Thoracic aorta endothelial cell (primary cell): ENCODE results near the gene SMARCAL1. TPM values are rescaled to one million over a fixed set of nuclear protein-coding genes. Genes with fewer than 3 reads are reported as not detected.

Experiments
- total RNA-seq: library from RNA; depleted of rRNA; stranded (reverse); fragments of >200 nt; gene quantifications from 2 replicates; pipeline ENCODE4 v1.2.3, GENCODE V29; 2012

Gene SMARCAL1
- 16.6 and 22.1 TPM in 2 replicates for total RNA-seq

DNA sequence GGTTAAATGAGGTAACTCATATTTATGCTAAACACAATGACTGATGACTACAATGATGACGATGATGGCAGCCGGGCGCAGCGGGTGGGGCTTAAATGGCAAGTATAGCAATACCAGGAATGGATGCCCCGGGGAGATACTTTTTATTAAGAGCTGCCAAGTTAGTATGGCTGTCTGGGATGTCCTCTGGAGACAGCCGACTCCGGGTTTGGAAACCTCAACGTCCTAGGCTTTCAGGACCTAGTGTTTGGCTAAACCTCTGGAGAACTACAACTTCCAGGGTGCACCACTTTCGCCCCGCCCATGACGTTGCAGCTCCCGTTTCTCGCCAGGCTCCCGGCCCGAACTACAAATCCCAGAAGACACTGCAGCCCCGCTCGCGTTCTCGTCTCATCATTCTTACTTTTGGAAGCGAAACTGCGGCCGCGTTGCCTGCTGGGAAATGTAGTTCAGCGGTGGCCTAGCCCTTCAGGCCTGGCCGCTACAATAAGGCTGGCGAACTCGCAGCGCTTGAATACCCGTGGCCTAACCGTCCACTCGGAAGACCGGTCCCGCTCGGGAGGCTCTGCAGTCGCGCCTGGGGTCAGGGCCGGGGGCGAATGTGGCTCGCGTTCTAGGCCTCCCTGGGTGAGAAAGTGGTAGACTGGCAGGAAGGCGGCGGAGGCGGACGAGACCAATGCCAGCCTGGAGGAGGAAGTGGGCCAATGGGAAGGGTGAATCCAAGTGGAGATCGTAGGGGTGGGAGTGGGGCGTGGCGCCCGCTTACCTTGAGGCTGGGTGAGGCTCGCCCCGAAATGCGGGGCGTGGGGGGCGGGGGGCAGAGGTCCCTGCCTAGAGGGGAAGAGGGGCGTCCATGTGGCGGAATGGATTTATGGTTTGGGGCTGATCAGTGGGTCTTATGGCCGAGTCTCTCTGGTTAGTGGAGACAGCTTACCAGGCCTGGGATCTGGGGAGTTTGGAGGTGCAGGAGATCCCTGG is at the start of gene SMARCAL1:
Gene SMARCAL1 (plus strand): TSS at position 463 of the 978 bp plus-strand sequence. CDS start 2,221 bp downstream, outside the sequence.

DNA sequence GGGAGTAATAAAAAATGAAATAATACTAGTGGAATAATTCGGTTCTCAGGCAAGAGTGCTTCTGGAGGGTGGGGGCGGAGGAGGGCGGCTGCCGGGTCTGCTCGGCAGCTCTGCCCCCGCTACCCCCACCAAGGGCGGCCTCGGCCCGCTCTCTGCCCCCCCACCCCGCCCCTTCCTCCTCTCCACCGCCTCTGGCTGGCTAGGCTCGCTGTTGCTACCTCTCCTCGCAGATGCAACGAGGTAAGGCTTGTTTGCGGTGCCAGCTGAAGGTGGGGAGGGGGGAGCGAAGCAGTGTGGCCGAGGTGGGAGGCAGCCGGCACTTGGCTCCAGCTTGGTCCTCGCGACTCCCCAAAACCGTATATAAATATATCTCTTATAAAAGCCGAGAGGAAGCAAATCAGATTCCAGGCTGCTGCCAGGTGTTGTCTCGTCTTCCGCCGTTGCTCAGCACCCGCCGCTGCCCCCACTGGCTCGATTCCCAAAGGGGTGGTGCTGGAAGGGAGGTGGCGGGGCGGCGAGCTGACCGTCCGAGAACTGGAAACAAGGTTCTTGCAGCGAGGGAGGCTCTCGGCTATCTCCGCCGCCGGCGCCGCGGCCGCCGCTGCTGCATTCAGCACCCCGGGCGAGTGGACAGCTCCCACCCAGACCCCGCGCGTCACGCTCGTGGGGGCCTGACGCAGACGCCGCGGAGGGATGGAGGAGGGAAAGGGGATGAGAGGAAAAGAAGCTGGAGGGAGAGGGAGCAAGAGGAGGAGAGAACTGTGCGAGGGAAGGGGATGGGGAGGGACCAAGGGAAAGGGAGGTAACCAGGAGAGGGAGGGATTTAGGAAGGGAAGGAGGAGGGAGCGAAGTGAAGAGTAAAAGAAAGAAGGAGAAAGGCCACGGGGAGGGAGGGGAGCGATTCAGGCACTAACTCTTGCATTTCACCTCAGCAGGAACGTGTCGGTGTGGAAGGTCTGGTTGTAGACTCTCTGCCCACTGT is 40.3 kb upstream of the SMARCAL1 start, which contains the start of gene MARCHF4:
Gene MARCHF4 (minus strand): TSS at position 763 of the 982 bp plus-strand sequence. CDS start 2,223 bp downstream, outside the sequence.

DNA sequence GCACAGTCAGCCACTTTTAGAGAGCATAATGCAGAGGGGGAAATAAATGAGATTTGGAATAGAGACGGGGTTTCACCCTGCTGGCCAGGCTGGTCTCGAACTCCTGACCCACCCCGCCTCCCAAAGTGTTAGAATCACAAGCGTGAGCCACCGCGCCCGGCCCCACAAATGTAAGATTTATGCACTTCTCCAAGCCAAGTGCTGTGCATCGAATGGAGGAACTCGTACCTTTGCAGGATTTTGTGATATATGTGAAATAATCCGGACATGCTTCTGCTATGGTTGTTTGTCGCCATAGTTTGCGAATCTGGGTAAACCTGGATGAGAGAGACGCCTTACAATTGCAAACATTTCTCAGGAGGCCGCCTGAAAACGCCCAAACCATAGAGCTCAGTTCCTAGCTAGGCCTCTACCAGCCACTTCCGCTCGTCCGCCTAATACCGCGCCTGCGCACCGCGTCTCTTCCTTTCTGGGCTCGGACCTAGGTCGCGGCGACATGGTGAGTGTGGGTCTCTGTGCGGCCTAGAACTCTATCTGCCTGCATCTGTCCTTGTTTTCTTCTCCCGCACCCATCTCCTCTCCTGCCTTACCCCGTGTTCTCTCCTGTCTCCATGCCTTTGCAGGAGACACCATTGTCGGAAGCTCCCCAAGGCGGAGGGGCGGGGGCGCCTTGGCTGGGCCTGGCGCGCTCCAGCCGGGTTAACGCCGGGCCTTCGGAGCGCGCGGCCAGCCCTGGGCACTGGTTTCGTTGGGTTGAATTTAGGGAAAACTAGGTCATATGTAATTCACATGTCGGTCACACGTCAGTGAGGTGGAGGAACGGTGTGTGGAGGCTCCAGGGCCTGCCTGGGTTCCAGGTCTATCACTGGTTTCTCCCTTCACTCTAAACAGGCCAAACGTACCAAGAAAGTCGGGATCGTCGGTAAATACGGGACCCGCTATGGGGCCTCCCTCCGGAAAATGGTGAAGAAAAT is 86.4 kb downstream of the SMARCAL1 start, which contains the start of gene RPL37A:
Gene RPL37A (plus strand): TSS at position 466 of the 974 bp plus-strand sequence. CDS start 31 bp downstream, at position 497.

Other genes starting within 250 kb of the SMARCAL1 start
- gene MARCHF4, start 40.0 kb upstream of the SMARCAL1 start, total RNA-seq = 9.6 and 10.9 TPM in 2 replicates
- 879 and 926 TPM in 2 replicates for gene RPL37A, start 86.4 kb downstream of the SMARCAL1 start, total RNA-seq
- 19.9 and 68.2 TPM in 2 replicates for gene IGFBP2, start 220.9 kb downstream of the SMARCAL1 start, total RNA-seq